GM12878 (cell line): ENCODE results near the gene HMGB2. TPM values are rescaled to one million over a fixed set of nuclear protein-coding genes. Genes with fewer than 3 reads are reported as not detected.
A peak's percentile ranks its signal among the peaks of the same experiment; 100 is the strongest.

Experiments
- ASH2L ChIP-seq: fragments of 300-600, 200-600 bp; sonication (generic); IDR thresholded peaks from 2 replicates; pipeline ENCODE4 v1.6.1; 2017; ENCODE audit warnings: low read depth, mild to moderate bottlenecking, borderline replicate concordance
- BHLHE40 ChIP-seq, 2 experiments: fragments of 450-650 bp in 1 of 2; IDR thresholded peaks; 2 replicates each; pipeline ENCODE4 v1.6.1; 2011 to 2017; ENCODE audit warnings: low read depth in 2 of 2, borderline replicate concordance in 1 of 2, improper control_type of control experiment in 1 of 2, low read length in 1 of 2, mild to moderate bottlenecking in 1 of 2
- CBFB ChIP-seq: IDR thresholded peaks from 2 replicates; pipeline ENCODE4 v1.6.1; 2016; ENCODE audit warnings: antibody characterized with exemption, low read depth
- CEBPB ChIP-seq, 2 experiments: fragments of 150-350 bp in 1 of 2; IDR thresholded peaks; 2 replicates each; pipeline ENCODE4 v1.6.1; 2012 to 2014; ENCODE audit warnings: low read depth in 2 of 2, low read length in 2 of 2, borderline replicate concordance in 1 of 2, inconsistent platforms in 1 of 2
- CUX1 ChIP-seq: IDR thresholded peaks from 2 replicates; pipeline ENCODE4 v1.6.1; 2012; ENCODE audit warnings: improper control_type of control experiment, low read depth, low read length; ENCODE audit not compliant: insufficient replicate concordance
- DPF2 ChIP-seq: fragments of 450-650 bp; IDR thresholded peaks from 2 replicates; pipeline ENCODE4 v1.6.1; 2017; ENCODE audit warnings: mild to moderate bottlenecking
- ESRRA ChIP-seq: IDR thresholded peaks from 2 replicates; pipeline ENCODE4 v1.6.1; 2012; ENCODE audit warnings: mild to moderate bottlenecking, low read length, improper control_type of control experiment
- FOXM1 ChIP-seq: IDR thresholded peaks from 2 replicates; pipeline ENCODE4 v1.6.1; 2012; ENCODE audit warnings: low read depth, mild to moderate bottlenecking, inconsistent platforms, low read length, moderate library complexity
- HCFC1 ChIP-seq: fragments of 150-350 bp; IDR thresholded peaks from 2 replicates; pipeline ENCODE4 v1.6.1; 2014; ENCODE audit warnings: low read length
- IKZF1 ChIP-seq: fragments of 450-650 bp; conservative IDR thresholded peaks from 2 replicates; pipeline ENCODE4 v1.6.1; 2017; ENCODE audit warnings: antibody characterized with exemption, mild to moderate bottlenecking
- JUNB ChIP-seq: IDR thresholded peaks from 2 replicates; pipeline ENCODE4 v1.6.1; 2016; ENCODE audit warnings: antibody characterized with exemption, mild to moderate bottlenecking
- MEF2B ChIP-seq: fragments of 450-650 bp; IDR thresholded peaks from 2 replicates; pipeline ENCODE4 v1.6.1; 2018; ENCODE audit warnings: mild to moderate bottlenecking, moderate library complexity; ENCODE audit not compliant: partially characterized antibody, poor library complexity, severe bottlenecking
- NFYB ChIP-seq: IDR thresholded peaks from 2 replicates; pipeline ENCODE4 v1.6.1; 2011; ENCODE audit warnings: low read depth, mild to moderate bottlenecking, low read length, improper control_type of control experiment, moderate library complexity; ENCODE audit not compliant: insufficient read depth
- NKRF ChIP-seq: fragments of 450-650 bp; conservative IDR thresholded peaks from 2 replicates; pipeline ENCODE4 v1.6.1; 2017; ENCODE audit warnings: mild to moderate bottlenecking, moderate library complexity
- POU2F2 ChIP-seq: IDR thresholded peaks from 3 replicates; pipeline ENCODE4 v1.6.1; 2011; ENCODE audit warnings: low read depth, mild to moderate bottlenecking, low read length, borderline replicate concordance
- RAD21 ChIP-seq: IDR thresholded peaks from 2 replicates; pipeline ENCODE4 v1.6.1; 2011; ENCODE audit warnings: mild to moderate bottlenecking, low read depth, low read length, moderate library complexity; ENCODE audit not compliant: insufficient read depth
- RAD51 ChIP-seq: fragments of 450-650 bp; IDR thresholded peaks from 2 replicates; pipeline ENCODE4 v1.6.1; 2016; ENCODE audit warnings: moderate library complexity, mild to moderate bottlenecking, inconsistent platforms
- RB1 ChIP-seq: fragments of 450-650 bp; formaldehyde crosslinking; IDR thresholded peaks from 2 replicates; pipeline ENCODE4 v1.6.1; 2017; ENCODE audit warnings: mild to moderate bottlenecking, borderline replicate concordance
- SMARCA5 ChIP-seq: fragments of 450-650 bp; IDR thresholded peaks from 2 replicates; pipeline ENCODE4 v1.6.1; 2017; ENCODE audit warnings: mild to moderate bottlenecking
- SREBF1 ChIP-seq: IDR thresholded peaks from 2 replicates; pipeline ENCODE4 v1.6.1; 2012; ENCODE audit warnings: mild to moderate bottlenecking, low read length
- SRF ChIP-seq, 2 experiments: IDR thresholded peaks; 2 replicates each; pipeline ENCODE4 v1.6.1; 2011; ENCODE audit warnings: low read depth in 2 of 2, low read length in 2 of 2, mild to moderate bottlenecking in 1 of 2, moderate library complexity in 1 of 2
- SUZ12 ChIP-seq: fragments of 200-600 bp; sonication (generic); IDR thresholded peaks from one replicate; pipeline ENCODE4 v1.6.1; 2018; ENCODE audit warnings: antibody characterized with exemption, mild to moderate bottlenecking; ENCODE audit not compliant: unreplicated experiment
- TCF7 ChIP-seq: IDR thresholded peaks from 2 replicates; pipeline ENCODE4 v1.6.1; 2014; ENCODE audit warnings: antibody characterized with exemption, borderline replicate concordance
- ZBED1 ChIP-seq: IDR thresholded peaks from 2 replicates; pipeline ENCODE4 v1.6.1; 2016; ENCODE audit warnings: borderline replicate concordance
- polyA plus RNA-seq, 11 experiments: library from polyadenylated mRNA; depleted of rRNA in 4 of 11; unstranded in 6 of 11; stranded (reverse) in 5 of 11; fragments of >200 nt; fragmentation: Nextera tagmentation in 4 of 11; fragmentation: Illumina TruSeq in 1 of 11; extraction: Ambion mirVana in 4 of 11; extraction: Trizol in 1 of 11; gene quantifications; 1 replicate in 1 of 11; 2 replicates in 10 of 11; pipeline versions ENCODE4 v1.2.1 to v1.2.3, GENCODE V29; 2011 to 2016; ENCODE audit warnings: inconsistent platforms in 2 of 11, missing spikeins in 2 of 11, low read depth in 1 of 11
- total RNA-seq, 4 experiments: library from RNA; depleted of rRNA in 3 of 4; stranded (reverse); fragments of >200 nt in 3 of 4; fragmentation: Illumina TruSeq in 1 of 4; extraction: Trizol in 1 of 4; gene quantifications; 2 replicates each; pipeline versions ENCODE4 v1.2.1 to v1.2.3, GENCODE V29; 2013 to 2021

The HMGB2 gene
- total and polyA plus RNA-seq, 10 of the 15 experiments (the other 5 are each of a cell fraction or from before 2014, with no cell fraction given) = 260 to 961 (median 668) TPM

- TF ChIP-seq CUX1 (peak; percentile 58), NFYB (peak; percentile 99), ZBED1 (peak; percentile 58; the same call in 1 of the 2 replicates), BHLHE40 (IDR thresholded peaks at IDR 0.05; ENCODE audit: borderline replicate concordance in 1 of 2, low read depth in 2 of 2, low read length in 1 of 2) (peak in 1 of 2 experiments; percentile 34; a peak in 1 of 4 replicates), RAD51 (peak; percentile 62; the same call in 1 of the 2 replicates), ESRRA (no peak), IKZF1 (no peak), ASH2L (no peak), SMARCA5 (peak; percentile 72), HCFC1 (no peak; the same call in 1 of the 2 replicates), CBFB (peak; percentile 60; the same call in 1 of the 2 replicates), FOXM1 (peak; percentile 97), JUNB (no peak), SREBF1 (no peak), POU2F2 (peak; percentile 95), NKRF (peak; percentile 100), RAD21 (no peak), DPF2 (peak; percentile 38; the same call in 1 of the 2 replicates), MEF2B (peak; percentile 73), SRF (IDR thresholded peaks at IDR 0.05; ENCODE audit: low read depth in 2 of 2, low read length in 2 of 2) (0 out of 4 replicates have a peak, but pooled peaks of 1 of the 2 experiments have one; percentile 8), CEBPB (IDR thresholded peaks at IDR 0.05; ENCODE audit: borderline replicate concordance in 1 of 2, low read depth in 2 of 2, low read length in 2 of 2) (no peak; a peak in 1 of 4 replicates), RB1 (0 out of 2 replicates have a peak, but pooled peaks have one; percentile 81), TCF7 (no peak), SUZ12 (no peak)
These were observed at the start of gene HMGB2 (continued) for GRCh38 chr4:173334085-173334890.
